Measurements from ENCODE around the gene TEX2.
A peak's percentile ranks its signal among the peaks of the same experiment; 100 is the strongest.
"Not testable (repeated sequence)": the region's sequence is repeated elsewhere in the genome, so short reads cannot be mapped to it uniquely, and the experiment has no call there.

TEX2 gene

GRCh38 chr17:64182325-64183012, 80.6 kb downstream of the TEX2 start:
- DNase-seq: no peak

- DNase-seq: no peak
Observed at GRCh38 chr17:64180089-64181073, 82.7 kb downstream of the TEX2 start.

GRCh38 chr17:64179024-64179423, 84.0 kb downstream of the TEX2 start:
- not testable (repeated sequence) for DNase-seq

GRCh38 chr17:64178011-64178825, 84.8 kb downstream of the TEX2 start:
- DNase-seq: no peak

- no peak for DNase-seq
Observed at GRCh38 chr17:64177311-64178010, 85.6 kb downstream of the TEX2 start.

GRCh38 chr17:64176556-64176955, 86.5 kb downstream of the TEX2 start:
- no peak for DNase-seq

- peak in 32 of 56 donors; percentile 7 to 75 (median 36) for DNase-seq
Observed at GRCh38 chr17:64174686-64175456, 88.2 kb downstream of the TEX2 start.

- DNase-seq: no peak
Observed at GRCh38 chr17:64173646-64174045, 89.4 kb downstream of the TEX2 start.

- DNase-seq: peak in 1 of 56 donors; percentile 7
Observed at GRCh38 chr17:64172510-64172909, 90.5 kb downstream of the TEX2 start.

- no peak for DNase-seq
Observed at GRCh38 chr17:64171041-64171440, 92.0 kb downstream of the TEX2 start.

- no peak for DNase-seq
Observed at GRCh38 chr17:64170286-64170685, 92.8 kb downstream of the TEX2 start.

GRCh38 chr17:64167666-64168065, 95.4 kb downstream of the TEX2 start:
- DNase-seq: not testable (repeated sequence)

- DNase-seq: no peak
Observed at GRCh38 chr17:64166876-64167275, 96.2 kb downstream of the TEX2 start.

GRCh38 chr17:64165347-64165746, 97.7 kb downstream of the TEX2 start:
- DNase-seq: no peak

- DNase-seq: no peak
Observed at GRCh38 chr17:64164596-64165285, 98.3 kb downstream of the TEX2 start.

GRCh38 chr17:64163468-64163867, 99.6 kb downstream of the TEX2 start:
- no peak for DNase-seq

- DNase-seq: no peak
Observed at GRCh38 chr17:64162554-64162953, 100.5 kb downstream of the TEX2 start.

- DNase-seq: no peak
Observed at GRCh38 chr17:64161380-64162176, 101.5 kb downstream of the TEX2 start.

GRCh38 chr17:64160378-64160777, 102.7 kb downstream of the TEX2 start:
- no peak for DNase-seq
